Endodermal cell (in vitro differentiated cells): ENCODE data around the gene NBR1. TPM values are rescaled to one million over a fixed set of nuclear protein-coding genes. Genes with fewer than 3 reads are reported as not detected.
A peak's percentile ranks its signal among the peaks of the same experiment; 100 is the strongest.

Source experiments
- DNase-seq: peaks from one replicate; pipeline ENCODE4 v3.0.0-alpha.2; 2017
- H3K27ac ChIP-seq: 2 replicates; pipeline ENCODE4 v1.5.1; 2013; ENCODE audit warnings: mild to moderate bottlenecking, low read depth, low read length, moderate library complexity
- H3K27me3 ChIP-seq: 2 replicates; pipeline ENCODE4 v1.6.1; 2013; ENCODE audit warnings: mild to moderate bottlenecking, low read length, moderate library complexity; ENCODE audit not compliant: insufficient read depth, control insufficient read depth, poor library complexity, severe bottlenecking
- H3K36me3 ChIP-seq: 2 replicates; pipeline ENCODE4 v1.7.0; 2013; ENCODE audit warnings: mild to moderate bottlenecking, low read length, moderate library complexity; ENCODE audit not compliant: control insufficient read depth, insufficient read depth
- H3K4me1 ChIP-seq: one replicate; pipeline ENCODE4 v1.7.0; 2013; ENCODE audit warnings: low read length; ENCODE audit not compliant: control insufficient read depth, insufficient read depth
- H3K4me3 ChIP-seq: 2 replicates; pipeline ENCODE4 v1.5.1; 2013; ENCODE audit warnings: mild to moderate bottlenecking, low read length, moderate library complexity
- H3K9ac ChIP-seq: 2 replicates; pipeline ENCODE4 v1.6.1; 2013; ENCODE audit warnings: mild to moderate bottlenecking, low read length, moderate library complexity; ENCODE audit not compliant: poor library complexity, severe bottlenecking; ENCODE audit errors: extremely low read depth
- H3K9me3 ChIP-seq: 2 replicates; pipeline ENCODE4 v1.6.1; 2013; ENCODE audit warnings: mild to moderate bottlenecking, low read length, moderate library complexity; ENCODE audit not compliant: control insufficient read depth
- H3K27ac Mint-ChIP-seq: 2 replicates; pipeline ENCODE4 v1.8.0; 2020; ENCODE audit warnings: mixed read lengths
- H3K27me3 Mint-ChIP-seq: 2 replicates; pipeline ENCODE4 v1.8.0; 2021; ENCODE audit warnings: mild to moderate bottlenecking, mixed read lengths; ENCODE audit not compliant: insufficient read depth
- H3K36me3 Mint-ChIP-seq: 2 replicates; pipeline ENCODE4 v1.8.0; 2020; ENCODE audit warnings: low read depth, mixed read lengths
- H3K4me1 Mint-ChIP-seq: 2 replicates; pipeline ENCODE4 v1.8.0; 2020; ENCODE audit warnings: mixed read lengths
- H3K4me3 Mint-ChIP-seq: 2 replicates; pipeline ENCODE4 v1.8.0; 2020; ENCODE audit warnings: mild to moderate bottlenecking, moderate library complexity, mixed read lengths
- H3K9me3 Mint-ChIP-seq: 2 replicates; pipeline ENCODE4 v1.8.0; 2020; ENCODE audit warnings: mild to moderate bottlenecking, mixed read lengths
- CTCF ChIP-seq: fragments of 200-600 bp; sonication (generic); conservative IDR thresholded peaks from 2 replicates; pipeline ENCODE4 v1.5.0; 2021; ENCODE audit warnings: antibody characterized with exemption, mild to moderate bottlenecking
- WGBS, 2 experiments: methylation state at CpG; one replicate each; pipeline versions ENCODE4 v1.1.5 to v1.1.7; 2013; ENCODE audit warnings: missing lambda C conversion rate in 2 of 2, mixed read lengths in 1 of 2; ENCODE audit not compliant: insufficient coverage in 1 of 2, insufficient read length in 1 of 2; 5-methylcytosine and 5-hydroxymethylcytosine counted together
- total RNA-seq, 2 donors: library from RNA; stranded (reverse); fragmentation: NEBNext Ultra II Directional in 1 of 2; extraction: Animal tissue kit (Norgen Biotek cat#: 25700) in 1 of 2; gene quantifications; 2 replicates in 1 of 2; 3 replicates in 1 of 2; pipeline ENCODE4 v1.2.1, GENCODE V29; 2021

The NBR1 gene
- total RNA-seq, 2 donors from 2014 or later, result 53.2 to 55.7 TPM

- Mint-ChIP-seq H3K27me3 (no peaks in the 10 kb centered on the region), H3K4me1 (no peaks in the 10 kb centered on the region), H3K27ac (no peak overlapping the region), H3K36me3 (peaks cover 31% of the 10 kb centered on the region), H3K9me3 (no peaks in the 10 kb centered on the region), H3K4me3 (no peak overlapping the region)
- no peaks in the 10 kb centered on the region for H3K9me3 ChIP-seq
- WGBS, 2 experiments, result 92 to 100% methylated on average over 1 to 2 of the region's 2 CpGs
- DNase-seq, result no peak
- peaks cover 8% of the 10 kb centered on the region for H3K4me1 ChIP-seq
- no peak overlapping the region for H3K9ac ChIP-seq
- no peaks in the 10 kb centered on the region for H3K27me3 ChIP-seq
- peaks cover 32% of the 10 kb centered on the region for H3K36me3 ChIP-seq
- no peak for TF ChIP-seq CTCF
- H3K27ac ChIP-seq, result no peak overlapping the region
- no peak overlapping the region for H3K4me3 ChIP-seq
These were observed 48.0 kb downstream of the NBR1 start for GRCh38 chr17:43219001-43219400.

- peaks cover 8% of the 10 kb centered on the region for H3K4me1 ChIP-seq
- Mint-ChIP-seq H3K4me3 (no peak overlapping the region), H3K27me3 (no peaks in the 10 kb centered on the region), H3K9me3 (no peaks in the 10 kb centered on the region), H3K27ac (no peak overlapping the region), H3K36me3 (peaks cover 34% of the 10 kb centered on the region), H3K4me1 (no peaks in the 10 kb centered on the region)
- no peak for TF ChIP-seq CTCF
- H3K27ac ChIP-seq, result no peak overlapping the region
- H3K27me3 ChIP-seq, result no peaks in the 10 kb centered on the region
- H3K36me3 ChIP-seq, result peaks cover 27% of the 10 kb centered on the region
- no peak for DNase-seq
- no peak overlapping the region for H3K4me3 ChIP-seq
- H3K9me3 ChIP-seq, result no peaks in the 10 kb centered on the region
- 92 to 97% methylated on average over 6 to 7 of the region's 8 CpGs for WGBS, 2 experiments
- no peak overlapping the region for H3K9ac ChIP-seq
These were observed 48.8 kb downstream of the NBR1 start for GRCh38 chr17:43219746-43220380.

GRCh38 chr17:43220511-43221125 is 49.6 kb downstream of the NBR1 start:
- H3K27me3 ChIP-seq, result no peaks in the 10 kb centered on the region
- no peak overlapping the region for H3K9ac ChIP-seq
- no peak overlapping the region for H3K4me3 Mint-ChIP-seq
- 83 to 89% methylated on average over 7 to 9 of the region's 9 CpGs for WGBS, 2 experiments
- H3K4me1 Mint-ChIP-seq, result no peaks in the 10 kb centered on the region
- DNase-seq, result peak; percentile 29
- no peak for TF ChIP-seq CTCF
- H3K27ac ChIP-seq, result no peak overlapping the region
- no peaks in the 10 kb centered on the region for H3K9me3 ChIP-seq
- no peaks in the 10 kb centered on the region for H3K9me3 Mint-ChIP-seq
- H3K36me3 ChIP-seq, result peaks cover 21% of the 10 kb centered on the region
- H3K4me1 ChIP-seq, result peaks cover 8% of the 10 kb centered on the region
- no peak overlapping the region for H3K27ac Mint-ChIP-seq
- no peaks in the 10 kb centered on the region for H3K27me3 Mint-ChIP-seq
- H3K4me3 ChIP-seq, result no peak overlapping the region
- peaks cover 29% of the 10 kb centered on the region for H3K36me3 Mint-ChIP-seq
